ENCODE measurements around the gene TP53I11.

DNA sequence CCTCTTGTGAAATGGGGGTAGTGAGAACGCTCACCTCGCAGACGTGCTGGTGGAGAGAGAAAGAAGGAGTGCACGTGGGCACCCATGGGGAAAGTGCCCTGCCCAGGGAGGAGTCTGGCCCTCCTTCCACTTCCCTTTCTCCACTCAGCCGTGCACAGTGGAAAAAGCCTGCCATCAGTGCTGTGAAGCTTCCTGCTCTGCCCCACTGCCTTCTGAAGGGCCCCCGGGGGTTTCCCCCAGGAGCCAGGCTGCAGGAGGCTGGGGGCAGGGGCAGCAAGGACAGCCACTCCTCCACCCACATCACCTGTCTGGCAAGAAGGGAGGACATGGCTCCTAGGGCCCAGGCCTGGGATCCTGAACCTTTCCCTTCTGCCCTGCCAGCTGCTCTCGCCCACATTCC, 7.6 kb downstream of the TP53I11 start:
- TF ChIP-seq, protein P1, sequence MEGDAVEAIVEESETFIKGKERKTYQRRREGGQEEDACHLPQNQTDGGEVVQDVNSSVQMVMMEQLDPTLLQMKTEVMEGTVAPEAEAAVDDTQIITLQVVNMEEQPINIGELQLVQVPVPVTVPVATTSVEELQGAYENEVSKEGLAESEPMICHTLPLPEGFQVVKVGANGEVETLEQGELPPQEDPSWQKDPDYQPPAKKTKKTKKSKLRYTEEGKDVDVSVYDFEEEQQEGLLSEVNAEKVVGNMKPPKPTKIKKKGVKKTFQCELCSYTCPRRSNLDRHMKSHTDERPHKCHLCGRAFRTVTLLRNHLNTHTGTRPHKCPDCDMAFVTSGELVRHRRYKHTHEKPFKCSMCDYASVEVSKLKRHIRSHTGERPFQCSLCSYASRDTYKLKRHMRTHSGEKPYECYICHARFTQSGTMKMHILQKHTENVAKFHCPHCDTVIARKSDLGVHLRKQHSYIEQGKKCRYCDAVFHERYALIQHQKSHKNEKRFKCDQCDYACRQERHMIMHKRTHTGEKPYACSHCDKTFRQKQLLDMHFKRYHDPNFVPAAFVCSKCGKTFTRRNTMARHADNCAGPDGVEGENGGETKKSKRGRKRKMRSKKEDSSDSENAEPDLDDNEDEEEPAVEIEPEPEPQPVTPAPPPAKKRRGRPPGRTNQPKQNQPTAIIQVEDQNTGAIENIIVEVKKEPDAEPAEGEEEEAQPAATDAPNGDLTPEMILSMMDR (optimal IDR thresholded peaks at IDR 0.05 in 1 of 3, IDR thresholded peaks at IDR 0.05 in 1 of 3, conservative IDR thresholded peaks at IDR 0.05 in 1 of 3; ENCODE audit: extremely low read depth in 1 of 3, insufficient read depth in 2 of 3, low read length in 3 of 3), result no peak
- no peak for TF ChIP-seq EZH2 (IDR thresholded peaks at IDR 0.05; ENCODE audit: low read length)

Measured in keratinocyte (primary cell).